IPS DF 4.7 (cell line): ENCODE data around the gene NPHP4.

Source experiments
- DNase-seq: peaks from one replicate; pipeline ENCODE4 v3.0.0-alpha.2; 2013; ENCODE audit warnings: low spot score; ENCODE audit errors: extremely low read depth

NPHP4 gene

GRCh38 chr1:5950994-5951785, 41.0 kb downstream of the NPHP4 start:
- no peak for DNase-seq

DNA sequence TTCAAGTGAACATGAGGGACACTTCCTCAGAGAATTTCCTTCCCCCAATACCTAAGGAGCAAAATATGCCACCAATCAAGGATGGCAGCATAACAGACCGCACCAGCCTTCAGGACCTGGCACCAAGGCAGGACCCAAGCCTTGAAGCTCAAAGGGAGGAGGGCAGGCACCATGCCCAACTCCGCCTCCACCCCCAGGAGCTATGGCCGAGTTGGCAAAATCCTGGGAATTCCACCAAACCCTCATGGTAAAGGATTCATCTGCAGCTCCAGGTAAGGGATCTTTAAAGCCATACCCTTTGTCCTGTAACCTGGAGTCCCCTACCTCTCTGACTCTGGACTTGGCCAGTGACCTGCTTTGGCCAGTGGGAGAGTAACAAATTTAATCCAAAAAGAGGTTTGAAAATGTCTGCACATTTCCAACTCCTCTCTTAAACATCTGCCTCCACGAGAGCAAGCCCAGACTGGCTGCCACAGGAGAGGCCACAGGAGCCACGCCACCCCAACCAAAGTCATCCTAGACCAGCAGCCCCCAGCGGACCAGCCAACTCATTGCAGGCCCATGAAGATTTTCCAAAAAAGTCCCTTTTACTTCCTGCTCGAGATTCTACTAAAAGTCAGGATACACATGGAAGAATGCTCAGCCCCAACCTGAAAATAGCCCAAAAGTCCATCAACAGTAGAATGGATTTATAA, 41.9 kb downstream of the NPHP4 start:
- DNase-seq: no peak

- no peak for DNase-seq
Measured at GRCh38 chr1:5949761-5950100, 42.5 kb downstream of the NPHP4 start.

- DNase-seq: no peak
Measured at GRCh38 chr1:5949085-5949760, 43.0 kb downstream of the NPHP4 start.

- no peak for DNase-seq
Measured at GRCh38 chr1:5948681-5949005, 43.6 kb downstream of the NPHP4 start.

DNA sequence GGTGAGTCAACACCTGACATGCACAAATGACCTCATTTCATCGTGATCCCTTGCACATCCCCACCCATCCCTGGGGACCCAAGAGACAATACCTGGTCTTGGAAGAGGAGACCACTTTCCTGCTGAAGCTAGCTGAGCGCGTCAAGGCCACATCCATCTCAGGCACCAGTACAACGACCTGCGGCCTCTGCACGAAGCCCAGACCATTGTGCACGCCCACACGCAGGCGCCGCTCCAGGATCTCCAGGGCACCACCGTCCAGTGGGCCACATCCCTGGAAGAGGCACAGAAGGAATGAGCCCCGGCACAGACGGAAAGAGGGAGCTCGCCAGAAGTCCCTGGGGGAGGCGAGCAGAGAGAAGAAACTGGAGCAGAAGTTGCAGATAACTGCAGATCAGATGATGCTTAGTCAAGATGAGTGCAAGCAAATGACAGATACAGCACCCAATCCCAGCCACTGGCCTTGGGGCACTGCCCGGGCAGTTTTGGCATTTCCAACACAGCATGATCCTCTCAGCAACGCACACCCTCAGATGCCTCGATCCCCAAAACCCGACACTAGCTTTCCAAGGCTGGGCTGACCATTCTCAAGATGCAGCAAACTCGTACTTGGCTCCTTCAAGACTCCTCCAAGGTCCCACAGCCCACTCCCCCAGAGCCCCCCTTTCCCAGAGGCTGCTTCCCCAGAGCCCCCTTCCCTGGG, 44.1 kb downstream of the NPHP4 start:
- DNase-seq: no peak

DNA sequence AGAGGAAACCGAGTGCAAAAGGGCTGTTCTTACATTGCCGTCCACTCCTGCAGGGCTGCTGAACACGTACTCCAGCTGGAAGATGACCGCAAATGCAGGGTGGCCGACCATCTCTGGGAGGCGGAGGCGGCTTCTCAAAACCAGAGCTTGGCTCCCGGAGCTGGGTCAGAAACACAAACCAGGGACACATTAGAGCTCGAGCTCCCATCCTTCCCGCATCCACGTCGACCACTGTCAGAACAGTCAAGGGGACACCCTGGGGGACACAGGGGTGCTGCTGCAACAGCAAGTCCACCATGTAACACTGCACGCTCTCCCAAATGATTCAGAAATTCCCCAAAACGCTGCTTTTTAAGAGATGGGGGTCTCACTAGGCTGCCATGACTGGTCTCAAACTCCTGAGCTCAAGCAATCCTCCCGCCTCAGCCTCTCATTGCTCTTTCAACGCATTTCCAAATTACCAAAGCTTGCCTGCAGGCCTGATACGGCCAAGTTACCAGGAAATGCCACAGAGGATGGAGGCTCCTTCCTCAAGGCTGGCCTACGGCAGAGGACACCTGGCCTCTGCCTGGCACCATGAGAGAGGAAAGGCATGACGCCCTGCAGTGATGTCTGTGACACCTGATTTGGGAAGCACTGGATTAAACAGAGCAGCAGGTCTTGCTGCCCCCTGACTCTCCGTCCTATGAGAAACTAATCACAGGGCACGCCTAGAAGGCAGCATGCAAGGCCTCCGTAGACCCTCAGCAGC, 45.0 kb downstream of the NPHP4 start:
- DNase-seq: no peak

- DNase-seq: no peak
Measured at GRCh38 chr1:5945445-5945844, 46.8 kb downstream of the NPHP4 start.

DNA sequence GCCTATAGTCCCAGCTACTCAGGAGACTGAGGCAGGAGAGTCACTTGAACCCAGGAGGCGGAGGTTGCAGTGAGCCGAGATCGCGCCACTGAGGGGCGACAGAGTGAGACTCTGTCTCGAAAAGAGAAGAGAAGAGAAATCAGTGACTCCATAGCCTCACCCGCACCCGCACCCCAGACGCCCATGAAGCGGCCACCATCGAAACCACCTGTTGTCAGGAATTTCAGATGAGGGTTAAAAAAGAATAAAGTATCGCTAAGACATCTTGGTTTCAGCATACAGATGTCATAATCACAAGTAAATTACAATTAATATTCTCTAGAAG, 47.4 kb downstream of the NPHP4 start:
- DNase-seq: no peak

DNA sequence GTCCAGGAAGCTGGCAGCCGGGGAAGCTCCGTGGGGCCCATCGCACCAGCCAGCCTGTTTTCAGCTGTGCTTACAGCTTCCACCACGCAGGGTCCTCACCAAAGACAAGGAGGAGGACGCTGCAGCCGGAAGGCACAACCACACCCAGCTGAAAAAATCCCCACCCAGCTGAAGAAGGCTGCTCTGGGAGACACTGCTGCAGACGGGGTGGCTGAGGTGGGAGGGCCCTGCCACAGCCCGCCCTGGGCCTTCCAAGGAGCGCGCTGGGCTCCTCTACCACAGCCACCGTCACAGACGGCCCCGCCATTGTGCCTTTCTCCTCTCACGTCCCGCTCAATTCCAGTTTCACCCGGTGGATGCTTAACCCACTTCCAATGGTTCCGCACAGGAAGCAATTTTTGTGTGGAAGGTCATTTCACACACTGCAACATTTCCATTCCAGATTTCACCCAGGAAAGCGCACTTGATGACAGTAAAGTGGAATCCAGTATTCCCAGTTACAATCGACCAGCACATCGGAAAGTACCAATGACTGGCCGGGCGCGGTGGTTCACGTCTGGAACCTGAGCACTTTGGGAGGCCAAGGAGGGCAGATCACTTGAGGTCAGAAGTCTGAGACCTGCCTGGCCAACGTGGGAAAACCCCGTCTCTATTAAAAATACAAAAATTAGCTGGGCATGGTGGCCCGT, 47.9 kb downstream of the NPHP4 start:
- DNase-seq: no peak

DNA sequence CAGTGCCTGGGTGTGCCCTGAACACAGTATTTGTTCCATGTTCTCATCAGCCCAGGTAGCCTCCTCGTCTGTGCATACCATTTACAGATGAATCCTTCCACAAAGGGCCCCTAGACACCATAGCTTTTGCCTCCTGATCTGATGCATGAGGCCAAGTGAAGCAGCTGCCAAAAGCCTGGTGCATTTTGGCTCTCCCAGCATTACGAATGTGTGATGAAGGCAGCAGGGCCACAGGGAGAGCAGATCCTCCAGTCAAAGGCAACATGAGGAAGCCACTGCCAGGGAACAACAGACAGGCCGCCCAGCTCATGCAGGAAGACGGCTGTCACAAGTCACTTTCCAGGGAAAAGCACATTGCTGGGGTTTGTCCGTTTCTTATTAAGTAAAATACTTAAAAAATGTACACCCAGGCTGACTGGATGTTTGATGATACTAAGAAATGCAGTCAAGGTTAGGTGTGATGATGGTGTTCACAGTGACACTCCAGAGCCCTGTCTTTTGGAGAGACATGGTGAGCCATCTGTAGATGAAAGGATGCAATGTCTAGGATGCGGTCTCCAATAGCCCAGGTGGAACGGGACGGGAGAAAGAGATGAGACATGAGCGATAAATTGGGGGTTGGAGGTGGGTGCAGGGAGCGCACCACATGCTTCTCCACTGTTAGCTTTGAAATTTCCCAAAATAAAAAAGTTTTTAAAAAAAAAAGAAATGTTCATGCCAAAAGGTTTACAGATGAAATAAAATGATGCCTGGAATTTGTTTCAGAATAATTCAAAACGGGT, 48.7 kb downstream of the NPHP4 start:
- no peak for DNase-seq

GRCh38 chr1:5941671-5942070, 50.6 kb downstream of the NPHP4 start:
- no peak for DNase-seq

DNA sequence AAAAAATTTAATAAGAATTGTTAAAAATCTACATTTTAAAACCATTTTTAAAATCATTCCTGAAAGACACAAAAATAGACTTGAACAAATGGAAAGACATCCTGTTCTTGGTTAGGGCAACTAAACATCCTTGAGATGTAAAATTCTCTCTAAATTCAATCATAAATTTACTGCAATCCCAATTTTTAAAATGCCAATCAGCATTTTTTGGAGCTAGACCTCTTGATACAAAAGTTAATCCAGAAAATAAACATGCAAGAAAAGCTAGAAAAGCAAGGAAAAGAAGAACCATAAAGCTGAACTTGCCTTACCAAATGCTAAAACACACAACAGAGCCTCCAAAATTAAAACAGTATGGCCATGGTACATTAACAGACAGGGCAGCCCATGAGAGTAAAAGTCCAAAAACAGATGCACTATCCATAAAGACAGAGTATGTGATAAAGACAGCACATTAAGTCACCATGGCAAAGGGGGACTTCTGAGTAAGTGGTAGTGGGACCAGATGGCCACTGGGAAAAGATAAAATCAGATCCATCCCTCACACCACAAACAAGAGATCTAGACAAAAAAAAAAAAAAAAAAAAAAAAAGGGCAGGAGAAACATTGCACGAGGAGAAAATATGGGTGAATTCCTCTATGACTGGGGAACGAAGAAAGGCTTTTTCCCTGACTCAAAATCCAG, 51.4 kb downstream of the NPHP4 start:
- no peak for DNase-seq

DNA sequence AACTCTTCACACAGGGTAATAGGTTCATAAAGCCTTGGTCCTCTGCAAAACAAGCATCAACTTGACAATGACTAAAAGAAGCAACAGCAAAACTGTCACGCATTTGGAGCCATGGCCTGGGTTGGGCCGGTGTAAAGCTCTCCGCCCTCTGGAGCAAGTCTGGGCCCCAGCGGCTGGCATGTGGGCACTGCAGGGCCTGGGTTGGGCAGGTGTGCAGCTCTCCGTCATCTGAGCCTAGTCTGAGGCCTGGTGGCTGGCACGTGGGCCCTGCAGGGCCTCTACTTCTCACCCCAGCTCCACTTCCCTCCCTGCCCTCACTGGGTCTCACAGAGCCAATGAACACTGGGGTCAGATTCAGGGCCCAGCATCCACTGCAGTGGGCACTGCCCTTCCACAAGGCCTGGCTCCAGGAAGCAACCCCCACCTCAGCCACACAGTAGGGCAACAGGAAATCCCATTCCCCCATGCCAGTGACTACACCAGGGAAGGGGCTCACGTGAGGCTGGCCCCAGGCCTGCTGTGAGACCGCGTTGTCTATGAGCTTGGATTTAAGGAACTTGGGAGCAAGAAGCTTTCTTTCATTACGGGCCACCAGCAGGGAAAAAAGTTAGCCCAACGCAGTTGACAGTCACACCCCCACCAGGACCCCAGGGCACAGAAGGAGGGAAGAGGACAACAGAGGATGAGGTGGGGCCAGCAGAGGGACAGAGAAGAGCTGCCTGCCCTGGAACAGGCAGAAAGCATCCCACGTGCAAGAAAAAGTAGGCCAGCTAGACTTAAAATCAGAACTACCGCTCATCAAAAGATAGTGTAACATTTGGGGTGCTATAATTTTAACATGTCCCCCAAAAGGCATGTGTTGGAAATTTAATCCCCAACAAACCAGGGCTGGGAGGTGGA, 52.7 kb downstream of the NPHP4 start:
- no peak for DNase-seq

DNA sequence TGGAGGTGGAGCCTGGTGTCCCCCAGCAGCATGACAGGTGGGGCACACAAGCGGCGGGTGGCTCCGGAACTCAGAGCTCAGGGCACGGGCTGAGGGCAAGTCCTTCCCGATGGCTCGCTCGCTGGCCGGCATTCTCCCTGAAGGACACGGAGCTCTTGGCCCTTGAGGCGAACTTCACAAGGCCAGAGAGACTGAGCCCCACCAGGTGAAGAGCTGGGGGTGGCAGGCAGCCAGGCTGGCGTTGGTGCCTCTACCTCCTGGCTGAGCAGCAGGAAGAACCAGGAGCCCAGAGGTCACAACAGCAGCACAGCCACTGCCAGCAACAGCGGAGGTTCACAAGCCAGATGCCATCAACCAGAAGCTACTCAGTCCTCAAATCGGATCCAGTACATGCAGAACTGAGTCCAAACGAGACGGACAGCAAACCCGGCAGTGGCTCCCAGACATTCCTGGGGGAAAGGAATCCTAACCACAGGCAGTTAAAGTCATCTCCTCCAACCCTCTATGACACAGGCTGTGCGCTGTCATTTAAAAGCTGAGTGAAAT, 54.1 kb downstream of the NPHP4 start:
- no peak for DNase-seq

GRCh38 chr1:5937373-5937857, 54.8 kb downstream of the NPHP4 start:
- no peak for DNase-seq

GRCh38 chr1:5936621-5937372, 55.4 kb downstream of the NPHP4 start:
- no peak for DNase-seq
